VCaP (cell line): Measurements from ENCODE around the gene EBF4.
A peak's percentile ranks its signal among the peaks of the same experiment; 100 is the strongest.

ENCODE experiments used
- H3K27ac ChIP-seq: fragments of 450-650 bp; 2 replicates; pipeline ENCODE4 v1.5.1; 2017
- CTCF ChIP-seq: fragments of 450-650 bp; conservative IDR thresholded peaks from 2 replicates; pipeline ENCODE4 v1.5.1; 2017; ENCODE audit warnings: mild to moderate bottlenecking, moderate library complexity

Gene EBF4

GRCh38 chr20:2687514-2687913 lies 5.1 kb upstream of the EBF4 start:
- TF ChIP-seq CTCF, result no peak
- no peak overlapping the region for H3K27ac ChIP-seq

- peak; percentile 40 for TF ChIP-seq CTCF
- no peak overlapping the region for H3K27ac ChIP-seq
These were observed 4.5 kb upstream of the EBF4 start for GRCh38 chr20:2688041-2688591.

GRCh38 chr20:2690213-2690612 lies 2.4 kb upstream of the EBF4 start:
- H3K27ac ChIP-seq, result no peak overlapping the region
- TF ChIP-seq CTCF, result no peak

GRCh38 chr20:2690718-2691117 lies 1.9 kb upstream of the EBF4 start:
- H3K27ac ChIP-seq, result no peak overlapping the region
- no peak for TF ChIP-seq CTCF

- H3K27ac ChIP-seq, result no peak overlapping the region
- no peak for TF ChIP-seq CTCF
These were observed 1.5 kb upstream of the EBF4 start for GRCh38 chr20:2691127-2691526.

- peak overlapping the region; percentile 62; the same call in 1 of the 2 replicates for H3K27ac ChIP-seq
- TF ChIP-seq CTCF, result no peak
These were observed 931 bp upstream of the EBF4 start for GRCh38 chr20:2691663-2692035.

GRCh38 chr20:2692886-2693285 lies 306 bp downstream of the EBF4 start:
- peak overlapping the region; percentile 62 for H3K27ac ChIP-seq
- no peak for TF ChIP-seq CTCF
